Ishikawa (cell line): ENCODE data around the gene LTB4R2.

Source experiments
- CEBPB ChIP-seq: IDR thresholded peaks from 2 replicates; pipeline ENCODE4 v1.6.1; 2012
- CREB1 ChIP-seq: IDR thresholded peaks from 2 replicates; pipeline ENCODE4 v1.6.1; 2012; ENCODE audit warnings: low read depth
- EGR1 ChIP-seq: IDR thresholded peaks from 2 replicates; pipeline ENCODE4 v1.6.1; 2012
- EP300 ChIP-seq: IDR thresholded peaks from 2 replicates; pipeline ENCODE4 v1.6.1; 2012; ENCODE audit warnings: borderline replicate concordance
- FOXM1 ChIP-seq: IDR thresholded peaks from 2 replicates; pipeline ENCODE4 v1.6.1; 2012; ENCODE audit warnings: low read depth, borderline replicate concordance
- MAX ChIP-seq: IDR thresholded peaks from 2 replicates; pipeline ENCODE4 v1.6.1; 2012
- NFIC ChIP-seq: IDR thresholded peaks from 2 replicates; pipeline ENCODE4 v1.6.1; 2012
- RAD21 ChIP-seq: IDR thresholded peaks from 2 replicates; pipeline ENCODE4 v1.6.1; 2012; ENCODE audit warnings: low read depth
- REST ChIP-seq: IDR thresholded peaks from 2 replicates; pipeline ENCODE4 v1.6.1; 2012; ENCODE audit warnings: low read depth, mild to moderate bottlenecking
- TAF1 ChIP-seq: IDR thresholded peaks from 2 replicates; pipeline ENCODE4 v1.6.1; 2012; ENCODE audit warnings: low read depth, mild to moderate bottlenecking
- TCF12 ChIP-seq: IDR thresholded peaks from 2 replicates; pipeline ENCODE4 v1.6.1; 2012; ENCODE audit warnings: low read depth
- TEAD4 ChIP-seq: IDR thresholded peaks from 2 replicates; pipeline ENCODE4 v1.6.1; 2012
- USF1 ChIP-seq: IDR thresholded peaks from 2 replicates; pipeline ENCODE4 v1.6.1; 2012
- YY1 ChIP-seq: IDR thresholded peaks from 2 replicates; pipeline ENCODE4 v1.6.1; 2012; ENCODE audit warnings: low read depth
- ZBTB7A ChIP-seq: IDR thresholded peaks from 2 replicates; pipeline ENCODE4 v1.6.1; 2012; ENCODE audit warnings: low read depth

Gene LTB4R2

GRCh38 chr14:24327303-24327702, 17.4 kb downstream of the LTB4R2 start:
- TF ChIP-seq REST (no peak), MAX (no peak), FOXM1 (no peak), USF1 (no peak), ZBTB7A (no peak), TCF12 (no peak), TEAD4 (no peak), EP300 (no peak), YY1 (no peak), EGR1 (no peak), TAF1 (no peak), RAD21 (no peak), CREB1 (no peak), CEBPB (no peak), NFIC (no peak)

- peak; percentile 63 for TF ChIP-seq RAD21
Observed at GRCh38 chr14:24327914-24328313, 18.0 kb downstream of the LTB4R2 start.

GRCh38 chr14:24329073-24329663, 19.2 kb downstream of the LTB4R2 start:
- no peak for TF ChIP-seq TCF12
- no peak for TF ChIP-seq YY1

- no peak for TF ChIP-seq EGR1
- no peak for TF ChIP-seq EP300
Observed at GRCh38 chr14:24329736-24330135, 19.8 kb downstream of the LTB4R2 start.

- TF ChIP-seq USF1 (no peak), EP300 (no peak), TAF1 (no peak), MAX (no peak), RAD21 (no peak), FOXM1 (no peak), YY1 (no peak), ZBTB7A (no peak), TCF12 (no peak), EGR1 (no peak), CEBPB (no peak), TEAD4 (no peak), REST (no peak), NFIC (no peak), CREB1 (no peak)
Observed at GRCh38 chr14:24330973-24331674, 21.2 kb downstream of the LTB4R2 start.

- TF ChIP-seq USF1 = no peak
- TF ChIP-seq ZBTB7A = no peak
- TF ChIP-seq EGR1 = no peak
- no peak for TF ChIP-seq CREB1
- TF ChIP-seq TCF12 = no peak
Observed at GRCh38 chr14:24331731-24332267, 21.9 kb downstream of the LTB4R2 start.
